Loucy (cell line): ENCODE measurements around the gene IFT122.

ENCODE experiments used
- H2AFZ ChIP-seq: fragments of 200-600 bp; sonication (generic); 2 replicates; pipeline ENCODE4 v1.6.0; 2016; ENCODE audit warnings: antibody characterized with exemption, mild to moderate bottlenecking, low read length, moderate library complexity
- H3F3A ChIP-seq: fragments of 200-600 bp; 2 replicates; pipeline ENCODE4 v1.6.0; 2016; ENCODE audit warnings: antibody characterized with exemption, low read depth, mild to moderate bottlenecking
- H3K27me3 ChIP-seq: fragments of 200-600 bp; sonication (generic); 2 replicates; pipeline ENCODE4 v1.6.1; 2014; ENCODE audit warnings: low read length, mild to moderate bottlenecking; ENCODE audit not compliant: insufficient read depth, poor library complexity, severe bottlenecking
- H3K36me3 ChIP-seq: fragments of 200-600 bp; sonication (generic); 2 replicates; pipeline ENCODE4 v1.6.1; 2016; ENCODE audit warnings: low read length; ENCODE audit not compliant: insufficient read depth
- H3K4me1 ChIP-seq: fragments of 200-600 bp; sonication (generic); 2 replicates; pipeline ENCODE4 v1.5.1; 2014; ENCODE audit warnings: low read length, mild to moderate bottlenecking; ENCODE audit not compliant: insufficient read depth, poor library complexity, severe bottlenecking
- H3K4me2 ChIP-seq: fragments of 200-600 bp; sonication (generic); 2 replicates; pipeline ENCODE4 v1.6.0; 2014; ENCODE audit warnings: antibody characterized with exemption, low read length, low read depth, mild to moderate bottlenecking; ENCODE audit not compliant: poor library complexity, severe bottlenecking
- H3K4me3 ChIP-seq: fragments of 200-600 bp; sonication (generic); 2 replicates; pipeline ENCODE4 v1.5.1; 2014; ENCODE audit warnings: low read length, mild to moderate bottlenecking, mixed read lengths; ENCODE audit not compliant: poor library complexity, severe bottlenecking
- H3K79me2 ChIP-seq: fragments of 200-600 bp; sonication (generic); 2 replicates; pipeline ENCODE4 v1.6.1; 2014; ENCODE audit warnings: low read length; ENCODE audit not compliant: insufficient read depth
- H3K9ac ChIP-seq: fragments of 200-600 bp; sonication (generic); 2 replicates; pipeline ENCODE4 v1.6.0; 2014; ENCODE audit warnings: mild to moderate bottlenecking, low read depth, low read length, moderate library complexity; ENCODE audit not compliant: poor library complexity, severe bottlenecking
- H3K9me2 ChIP-seq: fragments of 200-600 bp; sonication (generic); replicated peaks from 2 replicates; pipeline ENCODE4 v1.6.1; 2016; ENCODE audit warnings: low read depth, low read length, mixed read lengths
- H3K9me3 ChIP-seq: fragments of 200-600 bp; sonication (generic); 2 replicates; pipeline ENCODE4 v1.6.1; 2014; ENCODE audit warnings: mild to moderate bottlenecking, antibody characterized with exemption, low read length, low read depth; ENCODE audit not compliant: insufficient read depth
- H4K20me1 ChIP-seq: fragments of 200-600 bp; sonication (generic); 2 replicates; pipeline ENCODE4 v1.6.0; 2014; ENCODE audit warnings: antibody characterized with exemption, low read length, mild to moderate bottlenecking; ENCODE audit not compliant: insufficient read depth, poor library complexity, severe bottlenecking
- CTCF ChIP-seq: fragments of 200-600 bp; sonication (generic); conservative IDR thresholded peaks from 2 replicates; pipeline ENCODE4 v1.5.1; 2014; ENCODE audit warnings: mild to moderate bottlenecking, antibody characterized with exemption, low read length
- EZH2phosphoT487 ChIP-seq: fragments of 200-600 bp; IDR thresholded peaks from 2 replicates; pipeline ENCODE4 v1.6.1; 2018; ENCODE audit warnings: antibody characterized with exemption, mild to moderate bottlenecking, moderate library complexity, borderline replicate concordance

IFT122 gene

GRCh38 chr3:129419476-129419875 is 20.5 kb upstream of the IFT122 start:
- Histone ChIP-seq H3K4me2 (no peak overlapping the region), H4K20me1 (no peaks in the 10 kb centered on the region), H3K9me2 (no peaks in the 10 kb centered on the region), H3K4me3 (no peak overlapping the region), H3K4me1 (peaks cover 5% of the 10 kb centered on the region), H2AFZ (no peak overlapping the region), H3K27me3 (no peaks in the 10 kb centered on the region), H3K9me3 (no peaks in the 10 kb centered on the region), H3K9ac (no peak overlapping the region), H3F3A (no peaks in the 10 kb centered on the region), H3K79me2 (no peaks in the 10 kb centered on the region), H3K36me3 (no peaks in the 10 kb centered on the region)
- TF ChIP-seq EZH2phosphoT487 (no peak), CTCF (no peak)

GRCh38 chr3:129421236-129421883 is 18.7 kb upstream of the IFT122 start:
- H3K4me3 ChIP-seq = no peak overlapping the region
- H3K79me2 ChIP-seq = no peaks in the 10 kb centered on the region

GRCh38 chr3:129421988-129422745 is 17.9 kb upstream of the IFT122 start:
- Histone ChIP-seq H3K9ac (no peak overlapping the region), H4K20me1 (no peaks in the 10 kb centered on the region), H3K4me3 (no peak overlapping the region), H3K27me3 (no peaks in the 10 kb centered on the region), H3K79me2 (no peaks in the 10 kb centered on the region), H3K4me1 (peaks cover 12% of the 10 kb centered on the region), H3K9me2 (no peaks in the 10 kb centered on the region), H3K9me3 (no peaks in the 10 kb centered on the region), H2AFZ (no peak overlapping the region), H3F3A (no peaks in the 10 kb centered on the region), H3K4me2 (no peak overlapping the region), H3K36me3 (no peaks in the 10 kb centered on the region)
- TF ChIP-seq CTCF (peak; percentile 38), EZH2phosphoT487 (no peak)

More at GRCh38 chr3:129421236-129421883, 18.7 kb upstream of the IFT122 start:
- H3K9me3 ChIP-seq = no peaks in the 10 kb centered on the region
- H3K9me2 ChIP-seq = no peaks in the 10 kb centered on the region
- H4K20me1 ChIP-seq = no peaks in the 10 kb centered on the region
- TF ChIP-seq EZH2phosphoT487 (no peak), CTCF (no peak)
- H3K36me3 ChIP-seq = no peaks in the 10 kb centered on the region
- H3K4me1 ChIP-seq = peaks cover 12% of the 10 kb centered on the region
- H2AFZ ChIP-seq = no peak overlapping the region
- H3K9ac ChIP-seq = no peak overlapping the region
- no peaks in the 10 kb centered on the region for H3K27me3 ChIP-seq
- H3K4me2 ChIP-seq = no peak overlapping the region
- no peaks in the 10 kb centered on the region for H3F3A ChIP-seq
